DND-41 (cell line): ENCODE measurements around the gene MRTFA.

Experiments used
- EZH2 ChIP-seq: IDR thresholded peaks from 3 replicates; pipeline ENCODE4 v1.6.1; 2012; ENCODE audit warnings: borderline replicate concordance, low read depth, mild to moderate bottlenecking, moderate library complexity, low read length, inconsistent platforms; ENCODE audit not compliant: severe bottlenecking
- TF ChIP-seq, protein P1 (sequence below): IDR thresholded peaks from 2 replicates; pipeline ENCODE4 v1.5.1; 2012; ENCODE audit warnings: borderline replicate concordance, low read length, moderate library complexity, mild to moderate bottlenecking; ENCODE audit not compliant: poor library complexity, severe bottlenecking; ENCODE audit errors: extremely low read depth

- TF ChIP-seq, protein P1, sequence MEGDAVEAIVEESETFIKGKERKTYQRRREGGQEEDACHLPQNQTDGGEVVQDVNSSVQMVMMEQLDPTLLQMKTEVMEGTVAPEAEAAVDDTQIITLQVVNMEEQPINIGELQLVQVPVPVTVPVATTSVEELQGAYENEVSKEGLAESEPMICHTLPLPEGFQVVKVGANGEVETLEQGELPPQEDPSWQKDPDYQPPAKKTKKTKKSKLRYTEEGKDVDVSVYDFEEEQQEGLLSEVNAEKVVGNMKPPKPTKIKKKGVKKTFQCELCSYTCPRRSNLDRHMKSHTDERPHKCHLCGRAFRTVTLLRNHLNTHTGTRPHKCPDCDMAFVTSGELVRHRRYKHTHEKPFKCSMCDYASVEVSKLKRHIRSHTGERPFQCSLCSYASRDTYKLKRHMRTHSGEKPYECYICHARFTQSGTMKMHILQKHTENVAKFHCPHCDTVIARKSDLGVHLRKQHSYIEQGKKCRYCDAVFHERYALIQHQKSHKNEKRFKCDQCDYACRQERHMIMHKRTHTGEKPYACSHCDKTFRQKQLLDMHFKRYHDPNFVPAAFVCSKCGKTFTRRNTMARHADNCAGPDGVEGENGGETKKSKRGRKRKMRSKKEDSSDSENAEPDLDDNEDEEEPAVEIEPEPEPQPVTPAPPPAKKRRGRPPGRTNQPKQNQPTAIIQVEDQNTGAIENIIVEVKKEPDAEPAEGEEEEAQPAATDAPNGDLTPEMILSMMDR, result no peak
- no peak for TF ChIP-seq EZH2
Measured at GRCh38 chr22:40366068-40366467, 270.5 kb downstream of the MRTFA start.
